WTC11 (cell line): Measurements from ENCODE around the gene CCND1. TPM values are rescaled to one million over a fixed set of nuclear protein-coding genes. Genes with fewer than 3 reads are reported as not detected.

ENCODE experiments used
- ATF1 ChIP-seq: sonication (generic); formaldehyde crosslinking; IDR thresholded peaks from 2 replicates; pipeline ENCODE4 v1.8.1; 2023; ENCODE audit warnings: mild to moderate bottlenecking, moderate library complexity, missing genetic modification reagents
- JAZF1 ChIP-seq: fragments of 250-450 bp; sonication (Bioruptor Pico); IDR thresholded peaks from 2 replicates; pipeline ENCODE4 v1.9.0; 2021; ENCODE audit warnings: moderate library complexity, mild to moderate bottlenecking, inconsistent platforms
- JUN ChIP-seq: sonication (generic); formaldehyde crosslinking; IDR thresholded peaks from 2 replicates; pipeline ENCODE4 v1.8.0; 2023; ENCODE audit warnings: mild to moderate bottlenecking, missing genetic modification reagents
- NR1H2 ChIP-seq: sonication (generic); formaldehyde crosslinking; IDR thresholded peaks from 2 replicates; pipeline ENCODE4 v1.9.0; 2021; ENCODE audit warnings: mild to moderate bottlenecking, moderate library complexity, missing genetic modification reagents
- RORB ChIP-seq: fragments of 250-450 bp; sonication (Bioruptor Pico); IDR thresholded peaks from 2 replicates; pipeline ENCODE4 v1.9.0; 2021; ENCODE audit warnings: mild to moderate bottlenecking
- ZNF416 ChIP-seq: fragments of 250-450 bp; sonication (Bioruptor Pico); IDR thresholded peaks from 2 replicates; pipeline ENCODE4 v1.9.0; 2021; ENCODE audit warnings: mild to moderate bottlenecking, inconsistent platforms
- total RNA-seq: library from RNA; stranded (reverse); gene quantifications from 3 replicates; pipeline ENCODE4 v1.2.3, GENCODE V29; 2021
- TF ChIP-seq, protein P1 (sequence below): sonication (generic); formaldehyde crosslinking; conservative IDR thresholded peaks from 2 replicates; pipeline ENCODE4 v1.8.1; 2022; ENCODE audit warnings: mild to moderate bottlenecking, missing genetic modification reagents
- TF ChIP-seq, protein P2 (sequence below): sonication (generic); formaldehyde crosslinking; IDR thresholded peaks from 2 replicates; pipeline ENCODE4 v1.8.0; 2022; ENCODE audit warnings: mild to moderate bottlenecking, missing genetic modification reagents
- TF ChIP-seq, protein P3 (sequence below): sonication (generic); formaldehyde crosslinking; IDR thresholded peaks from 2 replicates; pipeline ENCODE4 v1.8.1; 2022; ENCODE audit warnings: mild to moderate bottlenecking, moderate library complexity, missing genetic modification reagents
- TF ChIP-seq, protein P4 (sequence below): fragments of 250-450 bp; sonication (Bioruptor Pico); IDR thresholded peaks from 2 replicates; pipeline ENCODE4 v1.9.0; 2021; ENCODE audit warnings: mild to moderate bottlenecking, borderline replicate concordance
- TF ChIP-seq, protein P5 (sequence below): fragments of 250-450 bp; sonication (Bioruptor Pico); IDR thresholded peaks from 2 replicates; pipeline ENCODE4 v1.9.0; 2021; ENCODE audit warnings: moderate library complexity, mild to moderate bottlenecking, inconsistent platforms, borderline replicate concordance
- TF ChIP-seq, protein P6 (sequence below): sonication (generic); formaldehyde crosslinking; IDR thresholded peaks from 2 replicates; pipeline ENCODE4 v1.8.1; 2023; ENCODE audit warnings: mild to moderate bottlenecking, missing genetic modification reagents, borderline replicate concordance
- TF ChIP-seq, protein P7 (sequence below): sonication (generic); formaldehyde crosslinking; IDR thresholded peaks from 2 replicates; pipeline ENCODE4 v1.8.0; 2023; ENCODE audit warnings: missing genetic modification reagents
- TF ChIP-seq, protein P8 (sequence below): sonication (generic); formaldehyde crosslinking; IDR thresholded peaks from 2 replicates; pipeline ENCODE4 v1.8.0; 2022; ENCODE audit warnings: mild to moderate bottlenecking, missing genetic modification reagents
- TF ChIP-seq, protein P9 (sequence below): fragments of 250-450 bp; sonication (Bioruptor Pico); IDR thresholded peaks from 2 replicates; pipeline ENCODE4 v1.9.0; 2021; ENCODE audit warnings: mild to moderate bottlenecking
- TF ChIP-seq, protein P10 (sequence below): sonication (generic); formaldehyde crosslinking; IDR thresholded peaks from 2 replicates; pipeline ENCODE4 v1.8.1; 2022; ENCODE audit warnings: low read depth, mild to moderate bottlenecking, moderate library complexity, missing genetic modification reagents, borderline replicate concordance
- TF ChIP-seq, protein P11 (sequence below): sonication (generic); formaldehyde crosslinking; IDR thresholded peaks from 2 replicates; pipeline ENCODE4 v1.8.0; 2023; ENCODE audit warnings: mild to moderate bottlenecking, missing genetic modification reagents

The CCND1 gene
- total RNA-seq, 1 experiment from 2014 or later = 212 TPM

DNA sequence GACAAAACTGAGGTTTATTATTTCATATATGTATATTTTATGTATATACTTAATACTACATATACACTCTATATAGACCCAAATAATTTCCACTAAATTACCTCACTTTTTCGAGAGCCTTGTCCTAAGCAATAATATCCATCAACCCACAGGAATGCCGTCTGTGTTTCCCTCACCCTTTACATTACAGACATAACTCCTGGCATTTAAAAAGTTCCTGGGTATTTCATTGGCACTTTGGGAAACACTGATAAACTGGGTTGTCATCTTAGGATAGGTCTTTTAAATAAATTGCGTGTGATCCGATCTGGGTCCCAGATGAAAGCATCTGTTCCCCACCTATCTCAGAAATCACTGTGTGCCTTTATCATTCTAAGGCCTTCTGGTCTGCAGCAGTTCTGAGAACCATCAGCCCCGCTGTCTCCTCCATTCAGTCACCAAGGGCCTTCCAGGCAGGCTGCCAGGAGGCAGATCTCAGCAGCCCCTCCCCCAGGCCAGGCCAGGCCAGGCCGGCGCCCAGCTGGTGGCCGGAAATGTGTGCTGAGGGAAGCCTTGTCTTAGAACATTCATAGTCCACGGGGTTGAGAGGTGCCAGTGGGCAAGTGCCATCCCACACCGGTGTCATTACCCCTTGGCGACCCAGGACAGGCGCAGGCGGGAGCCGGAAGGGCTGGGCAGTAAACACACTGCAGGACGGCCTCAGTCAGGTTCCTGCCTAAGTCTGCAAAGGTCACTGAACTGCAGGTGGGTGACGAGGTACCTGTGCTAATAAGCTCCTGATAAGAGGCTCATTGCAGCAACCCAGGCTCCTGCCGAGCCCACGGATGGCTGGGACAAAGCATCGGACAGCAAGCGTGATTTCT lies 59.6 kb downstream of the CCND1 start (continued):
- TF ChIP-seq, protein P1, sequence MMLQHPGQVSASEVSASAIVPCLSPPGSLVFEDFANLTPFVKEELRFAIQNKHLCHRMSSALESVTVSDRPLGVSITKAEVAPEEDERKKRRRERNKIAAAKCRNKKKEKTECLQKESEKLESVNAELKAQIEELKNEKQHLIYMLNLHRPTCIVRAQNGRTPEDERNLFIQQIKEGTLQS (CRISPR knock-in tag) = no peak
- TF ChIP-seq JUN (CRISPR knock-in tag) (no peak), NR1H2 (CRISPR knock-in tag) (no peak), JAZF1 (CRISPR knock-in tag) (no peak), RORB (CRISPR knock-in tag) (no peak), ZNF416 (CRISPR knock-in tag) (no peak), ATF1 (CRISPR knock-in tag) (no peak)
- TF ChIP-seq, protein P2, sequence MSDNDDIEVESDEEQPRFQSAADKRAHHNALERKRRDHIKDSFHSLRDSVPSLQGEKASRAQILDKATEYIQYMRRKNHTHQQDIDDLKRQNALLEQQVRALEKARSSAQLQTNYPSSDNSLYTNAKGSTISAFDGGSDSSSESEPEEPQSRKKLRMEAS = peak; percentile 58
- TF ChIP-seq, protein P3, sequence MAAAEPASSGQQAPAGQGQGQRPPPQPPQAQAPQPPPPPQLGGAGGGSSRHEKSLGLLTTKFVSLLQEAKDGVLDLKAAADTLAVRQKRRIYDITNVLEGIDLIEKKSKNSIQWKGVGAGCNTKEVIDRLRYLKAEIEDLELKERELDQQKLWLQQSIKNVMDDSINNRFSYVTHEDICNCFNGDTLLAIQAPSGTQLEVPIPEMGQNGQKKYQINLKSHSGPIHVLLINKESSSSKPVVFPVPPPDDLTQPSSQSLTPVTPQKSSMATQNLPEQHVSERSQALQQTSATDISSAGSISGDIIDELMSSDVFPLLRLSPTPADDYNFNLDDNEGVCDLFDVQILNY (CRISPR knock-in tag) = no peak
- TF ChIP-seq, protein P4, sequence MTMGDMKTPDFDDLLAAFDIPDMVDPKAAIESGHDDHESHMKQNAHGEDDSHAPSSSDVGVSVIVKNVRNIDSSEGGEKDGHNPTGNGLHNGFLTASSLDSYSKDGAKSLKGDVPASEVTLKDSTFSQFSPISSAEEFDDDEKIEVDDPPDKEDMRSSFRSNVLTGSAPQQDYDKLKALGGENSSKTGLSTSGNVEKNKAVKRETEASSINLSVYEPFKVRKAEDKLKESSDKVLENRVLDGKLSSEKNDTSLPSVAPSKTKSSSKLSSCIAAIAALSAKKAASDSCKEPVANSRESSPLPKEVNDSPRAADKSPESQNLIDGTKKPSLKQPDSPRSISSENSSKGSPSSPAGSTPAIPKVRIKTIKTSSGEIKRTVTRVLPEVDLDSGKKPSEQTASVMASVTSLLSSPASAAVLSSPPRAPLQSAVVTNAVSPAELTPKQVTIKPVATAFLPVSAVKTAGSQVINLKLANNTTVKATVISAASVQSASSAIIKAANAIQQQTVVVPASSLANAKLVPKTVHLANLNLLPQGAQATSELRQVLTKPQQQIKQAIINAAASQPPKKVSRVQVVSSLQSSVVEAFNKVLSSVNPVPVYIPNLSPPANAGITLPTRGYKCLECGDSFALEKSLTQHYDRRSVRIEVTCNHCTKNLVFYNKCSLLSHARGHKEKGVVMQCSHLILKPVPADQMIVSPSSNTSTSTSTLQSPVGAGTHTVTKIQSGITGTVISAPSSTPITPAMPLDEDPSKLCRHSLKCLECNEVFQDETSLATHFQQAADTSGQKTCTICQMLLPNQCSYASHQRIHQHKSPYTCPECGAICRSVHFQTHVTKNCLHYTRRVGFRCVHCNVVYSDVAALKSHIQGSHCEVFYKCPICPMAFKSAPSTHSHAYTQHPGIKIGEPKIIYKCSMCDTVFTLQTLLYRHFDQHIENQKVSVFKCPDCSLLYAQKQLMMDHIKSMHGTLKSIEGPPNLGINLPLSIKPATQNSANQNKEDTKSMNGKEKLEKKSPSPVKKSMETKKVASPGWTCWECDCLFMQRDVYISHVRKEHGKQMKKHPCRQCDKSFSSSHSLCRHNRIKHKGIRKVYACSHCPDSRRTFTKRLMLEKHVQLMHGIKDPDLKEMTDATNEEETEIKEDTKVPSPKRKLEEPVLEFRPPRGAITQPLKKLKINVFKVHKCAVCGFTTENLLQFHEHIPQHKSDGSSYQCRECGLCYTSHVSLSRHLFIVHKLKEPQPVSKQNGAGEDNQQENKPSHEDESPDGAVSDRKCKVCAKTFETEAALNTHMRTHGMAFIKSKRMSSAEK (CRISPR knock-in tag) = 0 out of 2 replicates have a peak, but pooled peaks have one; percentile 66
- TF ChIP-seq, protein P5, sequence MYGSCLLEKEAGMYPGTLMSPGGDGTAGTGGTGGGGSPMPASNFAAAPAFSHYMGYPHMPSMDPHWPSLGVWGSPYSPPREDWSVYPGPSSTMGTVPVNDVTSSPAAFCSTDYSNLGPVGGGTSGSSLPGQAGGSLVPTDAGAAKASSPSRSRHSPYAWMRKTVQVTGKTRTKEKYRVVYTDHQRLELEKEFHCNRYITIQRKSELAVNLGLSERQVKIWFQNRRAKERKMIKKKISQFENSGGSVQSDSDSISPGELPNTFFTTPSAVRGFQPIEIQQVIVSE = no peak
- TF ChIP-seq, protein P6, sequence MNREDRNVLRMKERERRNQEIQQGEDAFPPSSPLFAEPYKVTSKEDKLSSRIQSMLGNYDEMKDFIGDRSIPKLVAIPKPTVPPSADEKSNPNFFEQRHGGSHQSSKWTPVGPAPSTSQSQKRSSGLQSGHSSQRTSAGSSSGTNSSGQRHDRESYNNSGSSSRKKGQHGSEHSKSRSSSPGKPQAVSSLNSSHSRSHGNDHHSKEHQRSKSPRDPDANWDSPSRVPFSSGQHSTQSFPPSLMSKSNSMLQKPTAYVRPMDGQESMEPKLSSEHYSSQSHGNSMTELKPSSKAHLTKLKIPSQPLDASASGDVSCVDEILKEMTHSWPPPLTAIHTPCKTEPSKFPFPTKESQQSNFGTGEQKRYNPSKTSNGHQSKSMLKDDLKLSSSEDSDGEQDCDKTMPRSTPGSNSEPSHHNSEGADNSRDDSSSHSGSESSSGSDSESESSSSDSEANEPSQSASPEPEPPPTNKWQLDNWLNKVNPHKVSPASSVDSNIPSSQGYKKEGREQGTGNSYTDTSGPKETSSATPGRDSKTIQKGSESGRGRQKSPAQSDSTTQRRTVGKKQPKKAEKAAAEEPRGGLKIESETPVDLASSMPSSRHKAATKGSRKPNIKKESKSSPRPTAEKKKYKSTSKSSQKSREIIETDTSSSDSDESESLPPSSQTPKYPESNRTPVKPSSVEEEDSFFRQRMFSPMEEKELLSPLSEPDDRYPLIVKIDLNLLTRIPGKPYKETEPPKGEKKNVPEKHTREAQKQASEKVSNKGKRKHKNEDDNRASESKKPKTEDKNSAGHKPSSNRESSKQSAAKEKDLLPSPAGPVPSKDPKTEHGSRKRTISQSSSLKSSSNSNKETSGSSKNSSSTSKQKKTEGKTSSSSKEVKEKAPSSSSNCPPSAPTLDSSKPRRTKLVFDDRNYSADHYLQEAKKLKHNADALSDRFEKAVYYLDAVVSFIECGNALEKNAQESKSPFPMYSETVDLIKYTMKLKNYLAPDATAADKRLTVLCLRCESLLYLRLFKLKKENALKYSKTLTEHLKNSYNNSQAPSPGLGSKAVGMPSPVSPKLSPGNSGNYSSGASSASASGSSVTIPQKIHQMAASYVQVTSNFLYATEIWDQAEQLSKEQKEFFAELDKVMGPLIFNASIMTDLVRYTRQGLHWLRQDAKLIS (CRISPR knock-in tag) = no peak
- TF ChIP-seq, protein P7, sequence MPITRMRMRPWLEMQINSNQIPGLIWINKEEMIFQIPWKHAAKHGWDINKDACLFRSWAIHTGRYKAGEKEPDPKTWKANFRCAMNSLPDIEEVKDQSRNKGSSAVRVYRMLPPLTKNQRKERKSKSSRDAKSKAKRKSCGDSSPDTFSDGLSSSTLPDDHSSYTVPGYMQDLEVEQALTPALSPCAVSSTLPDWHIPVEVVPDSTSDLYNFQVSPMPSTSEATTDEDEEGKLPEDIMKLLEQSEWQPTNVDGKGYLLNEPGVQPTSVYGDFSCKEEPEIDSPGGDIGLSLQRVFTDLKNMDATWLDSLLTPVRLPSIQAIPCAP (CRISPR knock-in tag) = no peak
- TF ChIP-seq, protein P8, sequence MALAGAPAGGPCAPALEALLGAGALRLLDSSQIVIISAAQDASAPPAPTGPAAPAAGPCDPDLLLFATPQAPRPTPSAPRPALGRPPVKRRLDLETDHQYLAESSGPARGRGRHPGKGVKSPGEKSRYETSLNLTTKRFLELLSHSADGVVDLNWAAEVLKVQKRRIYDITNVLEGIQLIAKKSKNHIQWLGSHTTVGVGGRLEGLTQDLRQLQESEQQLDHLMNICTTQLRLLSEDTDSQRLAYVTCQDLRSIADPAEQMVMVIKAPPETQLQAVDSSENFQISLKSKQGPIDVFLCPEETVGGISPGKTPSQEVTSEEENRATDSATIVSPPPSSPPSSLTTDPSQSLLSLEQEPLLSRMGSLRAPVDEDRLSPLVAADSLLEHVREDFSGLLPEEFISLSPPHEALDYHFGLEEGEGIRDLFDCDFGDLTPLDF (CRISPR knock-in tag) = no peak
- TF ChIP-seq, protein P9, sequence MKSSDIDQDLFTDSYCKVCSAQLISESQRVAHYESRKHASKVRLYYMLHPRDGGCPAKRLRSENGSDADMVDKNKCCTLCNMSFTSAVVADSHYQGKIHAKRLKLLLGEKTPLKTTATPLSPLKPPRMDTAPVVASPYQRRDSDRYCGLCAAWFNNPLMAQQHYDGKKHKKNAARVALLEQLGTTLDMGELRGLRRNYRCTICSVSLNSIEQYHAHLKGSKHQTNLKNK = no peak
- TF ChIP-seq, protein P10, sequence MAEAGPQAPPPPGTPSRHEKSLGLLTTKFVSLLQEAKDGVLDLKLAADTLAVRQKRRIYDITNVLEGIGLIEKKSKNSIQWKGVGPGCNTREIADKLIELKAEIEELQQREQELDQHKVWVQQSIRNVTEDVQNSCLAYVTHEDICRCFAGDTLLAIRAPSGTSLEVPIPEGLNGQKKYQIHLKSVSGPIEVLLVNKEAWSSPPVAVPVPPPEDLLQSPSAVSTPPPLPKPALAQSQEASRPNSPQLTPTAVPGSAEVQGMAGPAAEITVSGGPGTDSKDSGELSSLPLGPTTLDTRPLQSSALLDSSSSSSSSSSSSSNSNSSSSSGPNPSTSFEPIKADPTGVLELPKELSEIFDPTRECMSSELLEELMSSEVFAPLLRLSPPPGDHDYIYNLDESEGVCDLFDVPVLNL (CRISPR knock-in tag) = no peak
- TF ChIP-seq, protein P11, sequence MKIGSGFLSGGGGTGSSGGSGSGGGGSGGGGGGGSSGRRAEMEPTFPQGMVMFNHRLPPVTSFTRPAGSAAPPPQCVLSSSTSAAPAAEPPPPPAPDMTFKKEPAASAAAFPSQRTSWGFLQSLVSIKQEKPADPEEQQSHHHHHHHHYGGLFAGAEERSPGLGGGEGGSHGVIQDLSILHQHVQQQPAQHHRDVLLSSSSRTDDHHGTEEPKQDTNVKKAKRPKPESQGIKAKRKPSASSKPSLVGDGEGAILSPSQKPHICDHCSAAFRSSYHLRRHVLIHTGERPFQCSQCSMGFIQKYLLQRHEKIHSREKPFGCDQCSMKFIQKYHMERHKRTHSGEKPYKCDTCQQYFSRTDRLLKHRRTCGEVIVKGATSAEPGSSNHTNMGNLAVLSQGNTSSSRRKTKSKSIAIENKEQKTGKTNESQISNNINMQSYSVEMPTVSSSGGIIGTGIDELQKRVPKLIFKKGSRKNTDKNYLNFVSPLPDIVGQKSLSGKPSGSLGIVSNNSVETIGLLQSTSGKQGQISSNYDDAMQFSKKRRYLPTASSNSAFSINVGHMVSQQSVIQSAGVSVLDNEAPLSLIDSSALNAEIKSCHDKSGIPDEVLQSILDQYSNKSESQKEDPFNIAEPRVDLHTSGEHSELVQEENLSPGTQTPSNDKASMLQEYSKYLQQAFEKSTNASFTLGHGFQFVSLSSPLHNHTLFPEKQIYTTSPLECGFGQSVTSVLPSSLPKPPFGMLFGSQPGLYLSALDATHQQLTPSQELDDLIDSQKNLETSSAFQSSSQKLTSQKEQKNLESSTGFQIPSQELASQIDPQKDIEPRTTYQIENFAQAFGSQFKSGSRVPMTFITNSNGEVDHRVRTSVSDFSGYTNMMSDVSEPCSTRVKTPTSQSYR (CRISPR knock-in tag) = peak; percentile 96; the same call in 1 of the 2 replicates
